SK-N-SH (cell line): Measurements from ENCODE around the gene SPACA5B.

Experiments used
- FOSL2 ChIP-seq: IDR thresholded peaks from 2 replicates; pipeline ENCODE4 v1.4.0; 2012; ENCODE audit warnings: low read depth, mild to moderate bottlenecking, moderate library complexity, borderline replicate concordance
- TCF12 ChIP-seq: IDR thresholded peaks from 2 replicates; pipeline ENCODE4 v1.4.0; 2012
- TF ChIP-seq, protein P1 (sequence below): fragments of 200-600 bp; sonication (generic); IDR thresholded peaks from 2 replicates; pipeline ENCODE4 v1.6.1; 2017; ENCODE audit warnings: antibody characterized with exemption, mild to moderate bottlenecking, moderate library complexity
- TF ChIP-seq, protein P2 (sequence below): IDR thresholded peaks from 2 replicates; pipeline ENCODE4 v1.6.1; 2012; ENCODE audit warnings: mild to moderate bottlenecking, low read depth, low read length, moderate library complexity

DNA sequence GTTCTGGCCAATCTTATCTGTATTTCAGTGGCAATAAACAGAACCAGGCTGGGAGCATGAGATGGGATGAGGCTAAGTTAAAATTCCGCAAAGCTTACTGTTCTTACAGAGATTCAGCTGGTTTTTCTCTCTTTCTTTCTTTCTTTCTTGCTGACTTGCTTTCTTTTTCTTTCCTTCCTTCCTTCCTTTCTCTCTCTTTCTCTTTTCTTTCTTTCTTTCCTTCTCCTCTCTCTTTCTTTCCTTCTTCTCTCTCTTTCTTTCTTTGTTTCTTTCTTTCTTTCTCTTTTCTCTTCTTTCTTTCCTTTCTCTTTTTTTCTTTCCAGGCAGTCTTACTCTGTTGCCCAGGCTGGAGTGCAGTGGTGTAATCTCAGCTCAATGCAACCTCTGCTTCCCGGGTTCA is 24.4 kb downstream of the SPACA5B start:
- TF ChIP-seq, protein P1, sequence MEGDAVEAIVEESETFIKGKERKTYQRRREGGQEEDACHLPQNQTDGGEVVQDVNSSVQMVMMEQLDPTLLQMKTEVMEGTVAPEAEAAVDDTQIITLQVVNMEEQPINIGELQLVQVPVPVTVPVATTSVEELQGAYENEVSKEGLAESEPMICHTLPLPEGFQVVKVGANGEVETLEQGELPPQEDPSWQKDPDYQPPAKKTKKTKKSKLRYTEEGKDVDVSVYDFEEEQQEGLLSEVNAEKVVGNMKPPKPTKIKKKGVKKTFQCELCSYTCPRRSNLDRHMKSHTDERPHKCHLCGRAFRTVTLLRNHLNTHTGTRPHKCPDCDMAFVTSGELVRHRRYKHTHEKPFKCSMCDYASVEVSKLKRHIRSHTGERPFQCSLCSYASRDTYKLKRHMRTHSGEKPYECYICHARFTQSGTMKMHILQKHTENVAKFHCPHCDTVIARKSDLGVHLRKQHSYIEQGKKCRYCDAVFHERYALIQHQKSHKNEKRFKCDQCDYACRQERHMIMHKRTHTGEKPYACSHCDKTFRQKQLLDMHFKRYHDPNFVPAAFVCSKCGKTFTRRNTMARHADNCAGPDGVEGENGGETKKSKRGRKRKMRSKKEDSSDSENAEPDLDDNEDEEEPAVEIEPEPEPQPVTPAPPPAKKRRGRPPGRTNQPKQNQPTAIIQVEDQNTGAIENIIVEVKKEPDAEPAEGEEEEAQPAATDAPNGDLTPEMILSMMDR, result no peak
- TF ChIP-seq FOSL2 (no peak), TCF12 (no peak)
- TF ChIP-seq, protein P2, sequence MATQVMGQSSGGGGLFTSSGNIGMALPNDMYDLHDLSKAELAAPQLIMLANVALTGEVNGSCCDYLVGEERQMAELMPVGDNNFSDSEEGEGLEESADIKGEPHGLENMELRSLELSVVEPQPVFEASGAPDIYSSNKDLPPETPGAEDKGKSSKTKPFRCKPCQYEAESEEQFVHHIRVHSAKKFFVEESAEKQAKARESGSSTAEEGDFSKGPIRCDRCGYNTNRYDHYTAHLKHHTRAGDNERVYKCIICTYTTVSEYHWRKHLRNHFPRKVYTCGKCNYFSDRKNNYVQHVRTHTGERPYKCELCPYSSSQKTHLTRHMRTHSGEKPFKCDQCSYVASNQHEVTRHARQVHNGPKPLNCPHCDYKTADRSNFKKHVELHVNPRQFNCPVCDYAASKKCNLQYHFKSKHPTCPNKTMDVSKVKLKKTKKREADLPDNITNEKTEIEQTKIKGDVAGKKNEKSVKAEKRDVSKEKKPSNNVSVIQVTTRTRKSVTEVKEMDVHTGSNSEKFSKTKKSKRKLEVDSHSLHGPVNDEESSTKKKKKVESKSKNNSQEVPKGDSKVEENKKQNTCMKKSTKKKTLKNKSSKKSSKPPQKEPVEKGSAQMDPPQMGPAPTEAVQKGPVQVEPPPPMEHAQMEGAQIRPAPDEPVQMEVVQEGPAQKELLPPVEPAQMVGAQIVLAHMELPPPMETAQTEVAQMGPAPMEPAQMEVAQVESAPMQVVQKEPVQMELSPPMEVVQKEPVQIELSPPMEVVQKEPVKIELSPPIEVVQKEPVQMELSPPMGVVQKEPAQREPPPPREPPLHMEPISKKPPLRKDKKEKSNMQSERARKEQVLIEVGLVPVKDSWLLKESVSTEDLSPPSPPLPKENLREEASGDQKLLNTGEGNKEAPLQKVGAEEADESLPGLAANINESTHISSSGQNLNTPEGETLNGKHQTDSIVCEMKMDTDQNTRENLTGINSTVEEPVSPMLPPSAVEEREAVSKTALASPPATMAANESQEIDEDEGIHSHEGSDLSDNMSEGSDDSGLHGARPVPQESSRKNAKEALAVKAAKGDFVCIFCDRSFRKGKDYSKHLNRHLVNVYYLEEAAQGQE, result no peak
